AG04450 (cell line): ENCODE data around the gene TMSB10. TPM values are rescaled to one million over a fixed set of nuclear protein-coding genes. Genes with fewer than 3 reads are reported as not detected.

Source experiments
- CTCF ChIA-PET: fragments of 300-600, 350-600 bp; formaldehyde crosslinking; extraction: SDS; loops from one replicate; lab custom pipeline; 2022; ENCODE audit warnings: antibody characterized with exemption, inconsistent platforms; lab: Charles Lee
- POLR2A ChIA-PET: fragments of 350-600 bp; formaldehyde crosslinking; extraction: SDS; loops from one replicate; lab custom pipeline; 2021; ENCODE audit warnings: antibody characterized with exemption, inconsistent platforms; lab: Yijun Ruan, JAX
- DNase-seq: peaks from one replicate; pipeline ENCODE4 v3.0.0-alpha.2; 2011; ENCODE audit warnings: low read depth, low spot score
- H3K27ac ChIP-seq: one replicate; pipeline ENCODE4 v1.5.1; 2012; ENCODE audit warnings: low read depth, low read length, control low read depth
- H3K27me3 ChIP-seq: one replicate; pipeline ENCODE4 v1.6.0; 2012; ENCODE audit warnings: low read length; ENCODE audit not compliant: control insufficient read depth, insufficient read depth
- H3K4me3 ChIP-seq: 2 replicates; pipeline ENCODE4 v1.5.1; 2011; ENCODE audit warnings: mild to moderate bottlenecking, low read depth, low read length, control low read depth
- H3K9me3 ChIP-seq: 2 replicates; pipeline ENCODE4 v1.5.1; 2012; ENCODE audit warnings: low read length; ENCODE audit not compliant: control insufficient read depth, insufficient read depth
- CTCF ChIP-seq: IDR thresholded peaks from 2 replicates; pipeline ENCODE4 v1.5.1; 2011; ENCODE audit warnings: low read depth, low read length, control low read depth, inconsistent platforms
- polyA plus RNA-seq: library from polyadenylated mRNA; depleted of rRNA; stranded (reverse); fragments of >200 nt; gene quantifications from 2 replicates; pipeline ENCODE4 v1.2.3, GENCODE V29; 2011

The TMSB10 gene
- polyA plus RNA-seq, 1 experiment = 5,651 TPM

- Histone ChIP-seq H3K27ac (no peak overlapping the region), H3K4me3 (no peak overlapping the region), H3K27me3 (no peaks in the 10 kb centered on the region), H3K9me3 (no peaks in the 10 kb centered on the region; the same call in 1 of the 2 replicates)
- ChIA-PET CTCF (interaction anchor here (0.6 to 3.4 kb wide), 32 partner anchors 8 to 455 kb away, joined by 3 to 18 read pairs (median 4); partner anchors contain the start of genes DNAH6 and SUCLG1), POLR2A (interaction anchor here (1.2 to 3.0 kb wide), 2 partner anchors 23 to 43 kb away, joined by 3 to 20 read pairs; partner anchors contain the start of gene TMSB10)
- no peak for DNase-seq
- TF ChIP-seq CTCF = no peak
These were observed 23.1 kb upstream of the TMSB10 start for GRCh38 chr2:84882414-84882738.

GRCh38 chr2:84882775-84883550 is 22.5 kb upstream of the TMSB10 start:
- no peaks in the 10 kb centered on the region for H3K27me3 ChIP-seq
- H3K4me3 ChIP-seq = no peak overlapping the region
- no peak overlapping the region for H3K27ac ChIP-seq
- CTCF ChIA-PET = interaction anchor here (0.6 to 3.4 kb wide), 32 partner anchors 8 to 455 kb away, joined by 3 to 18 read pairs (median 4); partner anchors contain the start of genes DNAH6 and SUCLG1
- no peak for DNase-seq
- H3K9me3 ChIP-seq = no peaks in the 10 kb centered on the region; the same call in 1 of the 2 replicates
- POLR2A ChIA-PET = interaction anchor here (1.2 to 3.0 kb wide), 2 partner anchors 23 to 44 kb away, joined by 3 to 20 read pairs; partner anchors contain the start of gene TMSB10
- TF ChIP-seq CTCF = no peak

GRCh38 chr2:84884449-84884848 is 21.0 kb upstream of the TMSB10 start:
- Histone ChIP-seq H3K27me3 (no peaks in the 10 kb centered on the region), H3K27ac (no peak overlapping the region), H3K4me3 (no peak overlapping the region), H3K9me3 (no peaks in the 10 kb centered on the region; the same call in 1 of the 2 replicates)
- POLR2A ChIA-PET = no interaction called here
- no peak for TF ChIP-seq CTCF
- CTCF ChIA-PET = interaction anchor here (3.4 kb wide), 1 partner anchor 42 kb away, joined by 18 read pairs; no protein-coding TSS in a partner anchor
- no peak for DNase-seq

- CTCF ChIA-PET = interaction anchor here (3.4 kb wide), 1 partner anchor 41 kb away, joined by 18 read pairs; no protein-coding TSS in a partner anchor
- H3K4me3 ChIP-seq = no peak overlapping the region
- no peak for DNase-seq
- H3K27ac ChIP-seq = no peak overlapping the region
- TF ChIP-seq CTCF = no peak
- POLR2A ChIA-PET = no interaction called here
- H3K9me3 ChIP-seq = no peaks in the 10 kb centered on the region; the same call in 1 of the 2 replicates
- H3K27me3 ChIP-seq = no peaks in the 10 kb centered on the region
These were observed 20.3 kb upstream of the TMSB10 start for GRCh38 chr2:84885111-84885510.

GRCh38 chr2:84886791-84887190 is 18.7 kb upstream of the TMSB10 start:
- Histone ChIP-seq H3K27me3 (no peaks in the 10 kb centered on the region), H3K27ac (no peak overlapping the region), H3K9me3 (no peaks in the 10 kb centered on the region), H3K4me3 (no peak overlapping the region)
- DNase-seq = no peak
- ChIA-PET CTCF (interaction anchor here (0.6 to 1.0 kb wide), 2 partner anchors 39 to 139 kb away, joined by 3 to 4 read pairs; no protein-coding TSS in a partner anchor), POLR2A (no interaction called here)
- TF ChIP-seq CTCF = no peak
